Lower leg skin (tissue), 3 donors: ENCODE data around the gene HOPX.

Source experiments
- POLR2A ChIP-seq, 2 donors: fragments of 450-650 bp; IDR thresholded peaks; one replicate each; pipeline ENCODE4 v1.6.1; 2016 to 2017; ENCODE audit warnings: antibody characterized with exemption in 2 of 2, mild to moderate bottlenecking in 1 of 2, moderate library complexity in 1 of 2
- TF ChIP-seq, protein P1 (sequence below), 3 donors: fragments of 450-650 bp; IDR thresholded peaks; one replicate each; pipeline ENCODE4 v1.5.1; 2016; ENCODE audit warnings: antibody characterized with exemption in 3 of 3, mild to moderate bottlenecking in 3 of 3, moderate library complexity in 2 of 3

GRCh38 chr4:56649445-56650261, 31.4 kb downstream of the HOPX start:
- TF ChIP-seq, protein P1, sequence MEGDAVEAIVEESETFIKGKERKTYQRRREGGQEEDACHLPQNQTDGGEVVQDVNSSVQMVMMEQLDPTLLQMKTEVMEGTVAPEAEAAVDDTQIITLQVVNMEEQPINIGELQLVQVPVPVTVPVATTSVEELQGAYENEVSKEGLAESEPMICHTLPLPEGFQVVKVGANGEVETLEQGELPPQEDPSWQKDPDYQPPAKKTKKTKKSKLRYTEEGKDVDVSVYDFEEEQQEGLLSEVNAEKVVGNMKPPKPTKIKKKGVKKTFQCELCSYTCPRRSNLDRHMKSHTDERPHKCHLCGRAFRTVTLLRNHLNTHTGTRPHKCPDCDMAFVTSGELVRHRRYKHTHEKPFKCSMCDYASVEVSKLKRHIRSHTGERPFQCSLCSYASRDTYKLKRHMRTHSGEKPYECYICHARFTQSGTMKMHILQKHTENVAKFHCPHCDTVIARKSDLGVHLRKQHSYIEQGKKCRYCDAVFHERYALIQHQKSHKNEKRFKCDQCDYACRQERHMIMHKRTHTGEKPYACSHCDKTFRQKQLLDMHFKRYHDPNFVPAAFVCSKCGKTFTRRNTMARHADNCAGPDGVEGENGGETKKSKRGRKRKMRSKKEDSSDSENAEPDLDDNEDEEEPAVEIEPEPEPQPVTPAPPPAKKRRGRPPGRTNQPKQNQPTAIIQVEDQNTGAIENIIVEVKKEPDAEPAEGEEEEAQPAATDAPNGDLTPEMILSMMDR (IDR thresholded peaks at IDR 0.05) = no peak
- TF ChIP-seq POLR2A (IDR thresholded peaks at IDR 0.05) = no peak
